OCI-LY1 (cell line): ENCODE results near the gene KCNH4.

Experiments
- H2AFZ ChIP-seq: fragments of 200-600 bp; sonication (generic), shearing (Covaris generic); 2 replicates; pipeline ENCODE4 v1.6.0; 2014; ENCODE audit warnings: antibody characterized with exemption, mild to moderate bottlenecking, low read length
- H3F3A ChIP-seq: fragments of 200-600 bp; sonication (generic), shearing (Covaris generic); 2 replicates; pipeline ENCODE4 v1.6.0; 2014; ENCODE audit warnings: mild to moderate bottlenecking, antibody characterized with exemption, low read length, moderate library complexity; ENCODE audit not compliant: insufficient read depth
- H3K27ac ChIP-seq: fragments of 200-600 bp; sonication (generic); 2 replicates; pipeline ENCODE4 v1.5.1; 2014; ENCODE audit warnings: low read length, mixed run types, mild to moderate bottlenecking, low read depth; ENCODE audit not compliant: poor library complexity, severe bottlenecking
- H3K27me3 ChIP-seq: fragments of 200-600 bp; sonication (generic); 2 replicates; pipeline ENCODE4 v1.6.0; 2014; ENCODE audit warnings: antibody characterized with exemption, mild to moderate bottlenecking, low read length, moderate library complexity; ENCODE audit not compliant: insufficient read depth
- H3K36me3 ChIP-seq: fragments of 200-600 bp; sonication (generic); 2 replicates; pipeline ENCODE4 v1.6.1; 2014; ENCODE audit warnings: mild to moderate bottlenecking, antibody characterized with exemption, low read length, moderate library complexity, mixed read lengths; ENCODE audit not compliant: insufficient read depth
- H3K4me1 ChIP-seq: fragments of 200-600 bp; sonication (generic); 2 replicates; pipeline ENCODE4 v1.5.1; 2014; ENCODE audit warnings: mild to moderate bottlenecking, low read length, moderate library complexity; ENCODE audit not compliant: insufficient read depth, severe bottlenecking
- H3K4me2 ChIP-seq: fragments of 200-600 bp; sonication (generic), shearing (Covaris generic); 2 replicates; pipeline ENCODE4 v1.6.1; 2014; ENCODE audit warnings: low read length
- H3K4me3 ChIP-seq: fragments of 200-600 bp; sonication (generic); 2 replicates; pipeline ENCODE4 v1.5.1; 2014; ENCODE audit warnings: low read length, low read depth, mild to moderate bottlenecking, mixed read lengths; ENCODE audit not compliant: poor library complexity, severe bottlenecking
- H3K79me2 ChIP-seq: fragments of 200-600 bp; shearing (Covaris generic); 2 replicates; pipeline ENCODE4 v1.6.1; 2016; ENCODE audit warnings: mixed run types, low read length, mixed read lengths; ENCODE audit not compliant: insufficient read depth
- H3K9ac ChIP-seq: fragments of 200-600 bp; sonication (generic), shearing (Covaris generic); 2 replicates; pipeline ENCODE4 v1.6.1; 2014; ENCODE audit warnings: mild to moderate bottlenecking, low read length, mixed read lengths
- H3K9me2 ChIP-seq: fragments of 200-600 bp; sonication (generic), shearing (Covaris generic); 2 replicates; pipeline ENCODE4 v1.6.1; 2014; ENCODE audit warnings: low read depth, mild to moderate bottlenecking, low read length, mixed read lengths
- H3K9me3 ChIP-seq: fragments of 200-600 bp; shearing (Covaris generic); 2 replicates; pipeline ENCODE4 v1.6.1; 2014; ENCODE audit warnings: low read length, mixed read lengths
- H4K20me1 ChIP-seq: fragments of 200-600 bp; sonication (generic), shearing (Covaris generic); 2 replicates; pipeline ENCODE4 v1.6.0; 2016; ENCODE audit warnings: mild to moderate bottlenecking, low read length; ENCODE audit not compliant: insufficient read depth
- EZH2 ChIP-seq: fragments of 200-600 bp; sonication (generic), shearing (Covaris generic); IDR thresholded peaks from 2 replicates; pipeline ENCODE4 v1.8.0; 2017; ENCODE audit warnings: borderline replicate concordance, mixed run types, mild to moderate bottlenecking, antibody characterized with exemption, low read length, moderate library complexity, mixed read lengths
- TF ChIP-seq, protein P1 (sequence below): fragments of 200-600 bp; sonication (generic), shearing (Covaris generic); IDR thresholded peaks from 2 replicates; pipeline ENCODE4 v1.5.1; 2017; ENCODE audit warnings: mild to moderate bottlenecking, antibody characterized with exemption, low read length, moderate library complexity, mixed read lengths

Gene KCNH4

DNA sequence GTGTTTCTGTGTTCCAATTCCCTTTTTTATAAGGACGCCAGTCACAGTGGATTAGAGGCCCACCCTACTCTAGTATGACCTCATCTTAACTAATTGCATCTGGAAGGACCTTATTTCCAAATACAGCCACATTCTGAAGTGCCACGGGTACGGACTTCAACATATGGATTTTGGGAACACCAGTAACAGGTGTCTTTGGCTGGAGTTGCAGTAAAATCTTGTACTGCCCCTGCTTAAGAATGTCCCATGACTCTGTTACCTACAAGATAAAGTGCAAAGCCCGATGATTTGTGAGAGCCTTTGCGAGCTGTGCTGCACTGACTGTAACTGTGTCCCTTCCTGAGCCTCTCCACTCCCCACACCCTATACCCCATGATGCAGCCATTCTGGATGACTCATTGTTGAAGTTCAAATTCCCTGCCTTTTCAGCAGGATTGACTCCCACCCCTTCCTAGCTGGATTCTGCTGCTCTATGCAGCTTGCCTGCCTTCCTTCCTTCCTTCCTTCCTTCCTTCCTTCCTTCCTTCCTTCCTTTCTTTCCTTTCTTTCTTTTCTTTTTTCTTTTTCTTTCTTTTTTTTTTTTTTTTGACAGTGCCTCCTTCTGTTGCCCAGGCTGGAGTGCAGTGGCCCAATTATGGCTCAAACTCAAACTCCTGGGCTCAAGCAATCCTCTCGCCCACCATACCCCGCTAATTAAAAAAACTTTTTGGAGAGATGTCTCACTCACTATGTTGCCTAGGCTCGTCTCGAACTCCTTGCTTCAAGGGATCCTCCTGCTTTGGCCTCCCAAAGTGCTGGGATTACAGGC lies 2.2 kb upstream of the KCNH4 start:
- Histone ChIP-seq H3K4me1 (peaks cover 40% of the 10 kb centered on the region), H3K79me2 (no peaks in the 10 kb centered on the region), H3K9ac (peak overlapping the region; percentile 66), H3K4me3 (peak overlapping the region; percentile 68), H3K4me2 (peak overlapping the region; percentile 82), H4K20me1 (no peaks in the 10 kb centered on the region), H3F3A (no peaks in the 10 kb centered on the region), H3K9me3 (no peaks in the 10 kb centered on the region), H3K27ac (no peak overlapping the region), H3K27me3 (no peaks in the 10 kb centered on the region), H2AFZ (no peak overlapping the region), H3K36me3 (no peaks in the 10 kb centered on the region), H3K9me2 (no peaks in the 10 kb centered on the region)
- TF ChIP-seq, protein P1, sequence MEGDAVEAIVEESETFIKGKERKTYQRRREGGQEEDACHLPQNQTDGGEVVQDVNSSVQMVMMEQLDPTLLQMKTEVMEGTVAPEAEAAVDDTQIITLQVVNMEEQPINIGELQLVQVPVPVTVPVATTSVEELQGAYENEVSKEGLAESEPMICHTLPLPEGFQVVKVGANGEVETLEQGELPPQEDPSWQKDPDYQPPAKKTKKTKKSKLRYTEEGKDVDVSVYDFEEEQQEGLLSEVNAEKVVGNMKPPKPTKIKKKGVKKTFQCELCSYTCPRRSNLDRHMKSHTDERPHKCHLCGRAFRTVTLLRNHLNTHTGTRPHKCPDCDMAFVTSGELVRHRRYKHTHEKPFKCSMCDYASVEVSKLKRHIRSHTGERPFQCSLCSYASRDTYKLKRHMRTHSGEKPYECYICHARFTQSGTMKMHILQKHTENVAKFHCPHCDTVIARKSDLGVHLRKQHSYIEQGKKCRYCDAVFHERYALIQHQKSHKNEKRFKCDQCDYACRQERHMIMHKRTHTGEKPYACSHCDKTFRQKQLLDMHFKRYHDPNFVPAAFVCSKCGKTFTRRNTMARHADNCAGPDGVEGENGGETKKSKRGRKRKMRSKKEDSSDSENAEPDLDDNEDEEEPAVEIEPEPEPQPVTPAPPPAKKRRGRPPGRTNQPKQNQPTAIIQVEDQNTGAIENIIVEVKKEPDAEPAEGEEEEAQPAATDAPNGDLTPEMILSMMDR = no peak
- TF ChIP-seq EZH2 = no peak

DNA sequence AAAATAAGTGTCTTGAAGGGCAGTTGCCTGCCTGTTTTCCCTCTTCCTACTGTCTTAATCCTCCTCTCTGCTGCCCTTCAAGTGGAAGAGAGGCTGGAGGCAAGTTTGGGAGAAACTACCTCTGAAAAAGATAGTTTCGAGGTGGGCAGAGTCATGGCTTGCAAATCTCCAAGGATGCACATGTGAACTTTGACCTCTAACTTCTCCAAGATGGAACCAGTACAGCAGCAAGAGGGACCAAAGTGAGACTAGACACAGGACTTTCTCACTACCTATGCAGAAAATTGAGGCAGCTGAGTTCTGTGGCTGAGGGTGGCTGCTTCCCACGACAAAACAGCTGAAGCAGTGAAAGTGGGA lies 887 bp upstream of the KCNH4 start:
- Histone ChIP-seq H3K27ac (no peak overlapping the region), H3K9me2 (no peaks in the 10 kb centered on the region), H4K20me1 (no peaks in the 10 kb centered on the region), H3K4me1 (peaks cover 36% of the 10 kb centered on the region), H3F3A (no peaks in the 10 kb centered on the region), H3K4me3 (no peak overlapping the region), H2AFZ (no peak overlapping the region), H3K4me2 (peak overlapping the region; percentile 83), H3K9ac (no peak overlapping the region; the same call in 1 of the 2 replicates), H3K79me2 (no peaks in the 10 kb centered on the region), H3K36me3 (no peaks in the 10 kb centered on the region), H3K27me3 (no peaks in the 10 kb centered on the region), H3K9me3 (no peaks in the 10 kb centered on the region)
- TF ChIP-seq, protein P1 = no peak
- no peak for TF ChIP-seq EZH2

DNA sequence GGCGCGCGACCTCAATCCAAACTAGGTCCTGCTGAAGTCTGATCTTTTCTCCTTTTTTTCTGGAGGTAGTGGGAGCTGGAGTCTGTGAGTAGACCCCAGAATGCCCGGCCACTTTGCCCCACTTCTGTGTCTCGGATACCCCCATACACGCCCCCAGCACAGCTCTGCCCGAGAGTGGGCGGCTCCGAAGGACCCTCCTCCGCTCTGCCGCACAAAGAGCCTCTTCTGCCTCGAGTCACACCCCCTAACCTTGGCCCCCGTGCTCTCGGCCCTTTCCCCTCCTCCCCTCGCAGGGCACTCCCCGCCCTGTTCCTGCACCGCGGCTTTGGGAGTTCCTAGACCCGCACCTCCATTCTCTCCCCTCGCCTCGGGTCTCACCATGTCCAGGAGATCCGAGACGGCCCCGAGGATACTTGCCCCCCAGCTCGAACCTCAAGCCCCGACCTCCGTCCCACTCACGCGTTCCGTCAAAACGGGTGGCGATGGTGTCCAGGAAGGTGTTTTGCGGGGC lies 476 bp downstream of the KCNH4 start:
- Histone ChIP-seq H3K36me3 (no peaks in the 10 kb centered on the region), H3K27ac (no peak overlapping the region), H3K9ac (no peak overlapping the region), H3K79me2 (no peaks in the 10 kb centered on the region), H3K4me2 (peak overlapping the region; percentile 83), H2AFZ (no peak overlapping the region), H3K9me2 (no peaks in the 10 kb centered on the region), H3F3A (no peaks in the 10 kb centered on the region), H3K9me3 (no peaks in the 10 kb centered on the region), H3K27me3 (no peaks in the 10 kb centered on the region), H4K20me1 (no peaks in the 10 kb centered on the region), H3K4me1 (peaks cover 36% of the 10 kb centered on the region), H3K4me3 (peak overlapping the region; percentile 59)
- TF ChIP-seq, protein P1 = no peak
- TF ChIP-seq EZH2 = no peak
